GM12878 (cell line): ENCODE data around the gene ADK. TPM values are rescaled to one million over a fixed set of nuclear protein-coding genes. Genes with fewer than 3 reads are reported as not detected.

Source experiments
- ATAC-seq: fragments of 200-7000 bp; cut with Tn5 transposase; 3 replicates; pipeline ENCODE4 v1.9.1; 2020; ENCODE audit warnings: mild to moderate bottlenecking, moderate library complexity
- BruUV-seq: library from RNA; stranded (reverse); fragments of 400-500 nt; replicated peaks from 2 replicates; lab custom pipeline; 2021; lab: Mats Ljungman, UMichigan
- CTCF ChIA-PET: fragments of 300-600 bp; sonication (Branson Sonifier 250); formaldehyde crosslinking; extraction: SDS; loops from one replicate; lab custom pipeline; 2021; ENCODE audit warnings: inconsistent platforms; lab: Yijun Ruan, JAX
- POLR2A ChIA-PET: fragments of 350-600 bp; formaldehyde crosslinking; extraction: SDS; loops from one replicate; lab custom pipeline; 2021; ENCODE audit warnings: inconsistent platforms; lab: Charles Lee
- RAD21 ChIA-PET: fragments of 300-600 bp; sonication (Branson Sonifier 250); formaldehyde crosslinking; loops from one replicate; lab custom pipeline; 2023; ENCODE audit warnings: antibody characterized with exemption; ENCODE audit not compliant: unreplicated experiment; lab: Charles Lee
- SMC1A ChIA-PET: fragments of 300-600 bp; sonication (Branson Sonifier 250); formaldehyde crosslinking; loops from one replicate; lab custom pipeline; 2023; ENCODE audit not compliant: unreplicated experiment, uncharacterized antibody; lab: Charles Lee
- DNase-seq: peaks from one replicate; pipeline ENCODE4 v3.0.0-alpha.2; 2011; ENCODE audit warnings: low read depth, low spot score
- FAIRE-seq: peaks from 3 replicates; lab custom pipeline; 2011; peaks lifted over from hg19 to GRCh38; lab: Jason Lieb, UNC
- H2AFZ ChIP-seq: 2 replicates; pipeline ENCODE4 v1.6.0; 2011; ENCODE audit warnings: low read depth, low read length, control low read depth; ENCODE audit not compliant: control insufficient read depth
- H3K27ac ChIP-seq: 2 replicates; pipeline ENCODE4 v1.5.1; 2011; ENCODE audit warnings: control low read depth; ENCODE audit not compliant: control insufficient read depth, insufficient read depth
- H3K27me3 ChIP-seq, 2 experiments: replicated peaks in 1 of 2; 2 replicates each; pipeline versions ENCODE4 v1.6.0 to v1.6.1; 2011; ENCODE audit warnings: low read length in 1 of 2; ENCODE audit not compliant: control insufficient read depth in 2 of 2, insufficient read depth in 2 of 2
- H3K36me3 ChIP-seq, 2 experiments: 2 replicates each; pipeline ENCODE4 v1.5.1; 2011; ENCODE audit warnings: low read length in 1 of 2; ENCODE audit not compliant: control insufficient read depth in 2 of 2, insufficient read depth in 2 of 2
- H3K4me1 ChIP-seq: 2 replicates; pipeline ENCODE4 v1.6.1; 2011; ENCODE audit warnings: mild to moderate bottlenecking, low read length, moderate library complexity, mixed read lengths; ENCODE audit not compliant: control insufficient read depth, insufficient read depth
- H3K4me2 ChIP-seq: 2 replicates; pipeline ENCODE4 v1.6.0; 2011; ENCODE audit warnings: control low read depth; ENCODE audit not compliant: control insufficient read depth, insufficient read depth
- H3K4me3 ChIP-seq: fragments of 200-600 bp; sonication (generic); 2 replicates; pipeline ENCODE4 v1.5.1; 2016
- H3K79me2 ChIP-seq: 2 replicates; pipeline ENCODE4 v1.6.0; 2011; ENCODE audit warnings: low read length; ENCODE audit not compliant: control insufficient read depth, insufficient read depth
- H3K9ac ChIP-seq: 2 replicates; pipeline ENCODE4 v1.8.0; 2011; ENCODE audit warnings: low read length, control low read depth, mixed read lengths; ENCODE audit not compliant: control insufficient read depth, insufficient read depth
- H3K9me3 ChIP-seq: replicated peaks from 3 replicates; pipeline ENCODE4 v1.5.1; 2011; ENCODE audit warnings: mild to moderate bottlenecking, low read length; ENCODE audit not compliant: control insufficient read depth, insufficient read depth
- H4K20me1 ChIP-seq: 2 replicates; pipeline ENCODE4 v1.6.0; 2011; ENCODE audit not compliant: control insufficient read depth, insufficient read depth
- MLLT1 ChIP-seq: fragments of 450-650 bp; IDR thresholded peaks from 2 replicates; pipeline ENCODE4 v1.6.1; 2016; ENCODE audit warnings: mild to moderate bottlenecking
- MTA2 ChIP-seq: fragments of 450-650 bp; IDR thresholded peaks from 2 replicates; pipeline ENCODE4 v1.6.1; 2016; ENCODE audit warnings: low read depth, mild to moderate bottlenecking, moderate library complexity
- NFYA ChIP-seq: IDR thresholded peaks from 2 replicates; pipeline ENCODE4 v1.6.1; 2011; ENCODE audit warnings: low read depth, mild to moderate bottlenecking, low read length, improper control_type of control experiment, borderline replicate concordance
- NR2C1 ChIP-seq: fragments of 450-650 bp; IDR thresholded peaks from 2 replicates; pipeline ENCODE4 v1.6.1; 2017; ENCODE audit warnings: antibody characterized with exemption, mild to moderate bottlenecking, moderate library complexity
- NRF1 ChIP-seq: conservative IDR thresholded peaks from 2 replicates; pipeline ENCODE4 v1.6.1; 2011; ENCODE audit warnings: mild to moderate bottlenecking, low read depth, low read length, improper control_type of control experiment
- RBBP5 ChIP-seq: fragments of 200-600 bp; sonication (generic); conservative IDR thresholded peaks from 2 replicates; pipeline ENCODE4 v1.6.1; 2016
- RELB ChIP-seq: fragments of 450-650 bp; IDR thresholded peaks from 2 replicates; pipeline ENCODE4 v1.6.1; 2017; ENCODE audit warnings: low read depth, mild to moderate bottlenecking, moderate library complexity
- REST ChIP-seq: IDR thresholded peaks from 2 replicates; pipeline ENCODE4 v1.6.1; 2012; ENCODE audit warnings: mild to moderate bottlenecking, low read depth, low read length
- ZBTB40 ChIP-seq: fragments of 450-650 bp; IDR thresholded peaks from 2 replicates; pipeline ENCODE4 v1.6.1; 2016; ENCODE audit warnings: mild to moderate bottlenecking, moderate library complexity, borderline replicate concordance
- WGBS: methylation state at CpG from one replicate; pipeline ENCODE4 v1.1.6; 2016; ENCODE audit warnings: low lambda C conversion rate; ENCODE audit not compliant: insufficient replicate concordance, insufficient coverage; ENCODE audit errors: missing lambda C conversion rate; 5-methylcytosine and 5-hydroxymethylcytosine counted together
- in situ Hi-C: fragments of 300-500 bp; cut with MboI; formaldehyde crosslinking; loops from 9 replicates; pipeline ENCODE4 v1.14.3; 2018; ENCODE audit warnings: mixed read lengths
- intact Hi-C: fragments of 100-400 bp; cut with micrococcal nuclease; formaldehyde crosslinking; loops from one replicate; pipeline ENCODE4 v1.14.2; 2022; ENCODE audit not compliant: unreplicated experiment
- polyA plus RNA-seq, 11 experiments: library from polyadenylated mRNA; depleted of rRNA in 4 of 11; unstranded in 6 of 11; stranded (reverse) in 5 of 11; fragments of >200 nt; fragmentation: Nextera tagmentation in 4 of 11; fragmentation: Illumina TruSeq in 1 of 11; extraction: Ambion mirVana in 4 of 11; extraction: Trizol in 1 of 11; gene quantifications; 1 replicate in 1 of 11; 2 replicates in 10 of 11; pipeline versions ENCODE4 v1.2.1 to v1.2.3, GENCODE V29; 2011 to 2016; ENCODE audit warnings: inconsistent platforms in 2 of 11, missing spikeins in 2 of 11, low read depth in 1 of 11
- total RNA-seq, 4 experiments: library from RNA; depleted of rRNA in 3 of 4; stranded (reverse); fragments of >200 nt in 3 of 4; fragmentation: Illumina TruSeq in 1 of 4; extraction: Trizol in 1 of 4; gene quantifications; 2 replicates each; pipeline versions ENCODE4 v1.2.1 to v1.2.3, GENCODE V29; 2013 to 2021

ADK gene
- total and polyA plus RNA-seq, 10 of the 15 experiments (the other 5 are each of a cell fraction or from before 2014, with no cell fraction given) = 42.0 to 151 (median 81.6) TPM

GRCh38 chr10:74175510-74176379 is 24.7 kb downstream of the ADK start:
- FAIRE-seq (no peak), ATAC-seq (no peak), DNase-seq (no peak)
- WGBS = 11% methylated on average over 10 of the region's 10 CpGs
- Histone ChIP-seq H3K9ac (peak overlapping the region; percentile 87), H3K4me2 (peak overlapping the region; percentile 99), H3K27me3 (no peaks in the 10 kb centered on the region), H3K27ac (peak overlapping the region; percentile 74), H3K4me3 (peak overlapping the region; percentile 88), H4K20me1 (no peaks in the 10 kb centered on the region), H3K79me2 (peaks cover 47% of the 10 kb centered on the region), H3K36me3 (no peaks in the 10 kb centered on the region; a peak in 1 of 4 replicates), H3K9me3 (no peaks in the 10 kb centered on the region), H2AFZ (peak overlapping the region; percentile 97), H3K4me1 (peaks cover 17% of the 10 kb centered on the region)
- SMC1A ChIA-PET = interaction anchor here (0.8 to 3.6 kb wide), 7 partner anchors 9 to 29 kb away, joined by 3 to 35 read pairs (median 6); partner anchors contain the start of gene AP3M1
- in situ Hi-C loops = no loop called here
- BruUV-seq = TSS peak; percentile 89
- RAD21 ChIA-PET = interaction anchor here (1.1 to 1.7 kb wide), 4 partner anchors 8 to 58 kb away, joined by 3 to 6 read pairs (median 4); no protein-coding TSS in a partner anchor
- CTCF ChIA-PET = interaction anchor here (1.0 to 1.3 kb wide), 4 partner anchors 9 to 25 kb away, joined by 3 to 5 read pairs (median 4); partner anchors contain the start of genes ADK and AP3M1
- intact Hi-C loops = no loop called here
- TF ChIP-seq MLLT1 (peak; percentile 80), MTA2 (peak; percentile 26; the same call in 1 of the 2 replicates), NFYA (no peak), RELB (peak; percentile 35; the same call in 1 of the 2 replicates), ZBTB40 (peak; percentile 52; the same call in 1 of the 2 replicates), NRF1 (0 out of 2 replicates have a peak, but pooled peaks have one; percentile 3), RBBP5 (no peak), REST (no peak), NR2C1 (no peak)
- POLR2A ChIA-PET = interaction anchor here (0.6 to 3.8 kb wide), 6 partner anchors 8 to 25 kb away, joined by 3 to 40 read pairs (median 4); partner anchors contain the start of genes ADK and AP3M1
